Measurements from ENCODE around the gene TMEM115. TPM values are rescaled to one million over a fixed set of nuclear protein-coding genes. Genes with fewer than 3 reads are reported as not detected.
A peak's percentile ranks its signal among the peaks of the same experiment; 100 is the strongest.

Gene TMEM115
- total RNA-seq, 1 experiment from 2014 or later, result 56.6 TPM

DNA sequence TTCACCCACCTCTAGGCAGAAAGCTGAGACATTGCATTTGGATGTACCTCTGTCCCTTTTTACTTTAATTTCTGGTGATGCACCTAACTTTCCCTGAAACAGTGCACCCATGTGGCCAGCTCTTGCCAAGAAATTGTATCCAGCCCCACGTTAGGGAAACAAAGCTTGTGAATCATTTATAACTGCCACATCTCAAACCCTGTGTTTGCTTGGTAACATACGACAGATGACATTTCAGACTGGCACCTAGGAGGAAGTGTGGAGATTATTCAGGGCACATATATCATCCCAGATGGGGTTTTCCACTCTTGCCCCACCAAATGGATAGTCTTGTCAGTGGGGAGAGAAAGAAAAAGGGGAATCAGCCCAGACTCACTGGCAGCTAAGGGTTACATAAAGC lies 6.5 kb downstream of the TMEM115 start:
- Histone ChIP-seq H4K20me1 (ENCODE audit: low read length) (peaks cover 27% of the 10 kb centered on the region), H3K9ac (ENCODE audit: low read length) (no peak overlapping the region), H3K36me3 (ENCODE audit: low read depth, low read length) (peaks cover 34% of the 10 kb centered on the region), H3K27ac (ENCODE audit: low read length) (peak overlapping the region; percentile 27; the same call in 1 of the 2 replicates), H3K4me1 (ENCODE audit: insufficient read depth, low read length) (peaks cover 56% of the 10 kb centered on the region), H3K9me2 (replicated peaks; ENCODE audit: low read length) (no peaks in the 10 kb centered on the region), H3K4me2 (ENCODE audit: low read length) (no peak overlapping the region; the same call in 1 of the 2 replicates), H3K27me3 (ENCODE audit: low read length) (no peaks in the 10 kb centered on the region), H3K9me3 (ENCODE audit: low read length) (no peaks in the 10 kb centered on the region), H3F3A (ENCODE audit: low read length, unreplicated experiment) (no peaks in the 10 kb centered on the region), H3K79me2 (ENCODE audit: low read length) (peaks cover 80% of the 10 kb centered on the region), H2AFZ (ENCODE audit: low read length) (no peak overlapping the region), H3K4me3 (ENCODE audit: low read length) (no peak overlapping the region)
- no TSS peak for BruUV-seq (replicated peaks)
- peak; percentile 6 for ATAC-seq
- DNase-seq, result peak; percentile 80
- intact Hi-C loops (cut with micrococcal nuclease), result loop anchor here (5.0 kb wide), 2 partner anchors 260 to 1035 kb away; partner anchors contain the start of genes CISH and MANF
- POLR2A ChIA-PET (ENCODE audit: unreplicated experiment), result interaction anchor here (0.6 kb wide), 1 partner anchor 1259 kb away, joined by 3 read pairs; the partner anchor contains the start of gene QRICH1
- CTCF ChIA-PET, result interaction anchor here (0.6 to 1.1 kb wide), 3 partner anchors 9 to 260 kb away, joined by 3 to 4 read pairs (median 4); no protein-coding TSS in a partner anchor
- TF ChIP-seq EZH2phosphoT487 (IDR thresholded peaks at IDR 0.05; ENCODE audit: borderline replicate concordance, low read length), result no peak
- TF ChIP-seq EZH2 (IDR thresholded peaks at IDR 0.05; ENCODE audit: low read length, unreplicated experiment), result no peak
- TF ChIP-seq, protein P1, sequence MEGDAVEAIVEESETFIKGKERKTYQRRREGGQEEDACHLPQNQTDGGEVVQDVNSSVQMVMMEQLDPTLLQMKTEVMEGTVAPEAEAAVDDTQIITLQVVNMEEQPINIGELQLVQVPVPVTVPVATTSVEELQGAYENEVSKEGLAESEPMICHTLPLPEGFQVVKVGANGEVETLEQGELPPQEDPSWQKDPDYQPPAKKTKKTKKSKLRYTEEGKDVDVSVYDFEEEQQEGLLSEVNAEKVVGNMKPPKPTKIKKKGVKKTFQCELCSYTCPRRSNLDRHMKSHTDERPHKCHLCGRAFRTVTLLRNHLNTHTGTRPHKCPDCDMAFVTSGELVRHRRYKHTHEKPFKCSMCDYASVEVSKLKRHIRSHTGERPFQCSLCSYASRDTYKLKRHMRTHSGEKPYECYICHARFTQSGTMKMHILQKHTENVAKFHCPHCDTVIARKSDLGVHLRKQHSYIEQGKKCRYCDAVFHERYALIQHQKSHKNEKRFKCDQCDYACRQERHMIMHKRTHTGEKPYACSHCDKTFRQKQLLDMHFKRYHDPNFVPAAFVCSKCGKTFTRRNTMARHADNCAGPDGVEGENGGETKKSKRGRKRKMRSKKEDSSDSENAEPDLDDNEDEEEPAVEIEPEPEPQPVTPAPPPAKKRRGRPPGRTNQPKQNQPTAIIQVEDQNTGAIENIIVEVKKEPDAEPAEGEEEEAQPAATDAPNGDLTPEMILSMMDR (conservative IDR thresholded peaks at IDR 0.05; ENCODE audit: low read depth, low read length), result peak; percentile 67

DNA sequence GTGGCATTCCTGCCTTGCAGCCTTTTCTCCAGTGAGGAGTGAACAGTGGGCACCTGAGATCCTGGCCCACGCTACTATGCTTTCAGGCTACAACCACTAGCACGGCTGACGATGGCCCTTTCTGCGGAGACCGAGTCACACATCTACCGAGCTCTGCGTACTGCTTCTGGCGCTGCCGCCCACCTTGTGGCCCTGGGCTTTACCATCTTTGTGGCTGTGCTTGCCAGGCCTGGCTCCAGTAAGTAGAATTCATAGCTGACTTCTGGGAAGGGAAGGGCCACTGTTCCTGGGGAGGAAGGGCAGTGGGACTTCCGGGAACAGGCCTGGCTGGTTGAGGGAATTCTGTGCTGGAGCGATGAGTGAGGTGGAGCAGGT lies 8.0 kb downstream of the TMEM115 start:
- BruUV-seq (replicated peaks), result no TSS peak
- no peak for TF ChIP-seq EZH2 (IDR thresholded peaks at IDR 0.05; ENCODE audit: low read length, unreplicated experiment)
- H3K9me3 ChIP-seq (ENCODE audit: low read length), result no peaks in the 10 kb centered on the region
- H3K4me3 ChIP-seq (ENCODE audit: low read length), result peak overlapping the region; percentile 84
- H3K4me2 ChIP-seq (ENCODE audit: low read length), result peak overlapping the region; percentile 95
- peak overlapping the region; percentile 70 for H3K27ac ChIP-seq (ENCODE audit: low read length)
- H3K36me3 ChIP-seq (ENCODE audit: low read depth, low read length), result peaks cover 32% of the 10 kb centered on the region
- peak overlapping the region; percentile 90 for H2AFZ ChIP-seq (ENCODE audit: low read length)
- peak overlapping the region; percentile 77 for H3K9ac ChIP-seq (ENCODE audit: low read length)
- ATAC-seq (peak; percentile 0; the same call in 1 of the 2 replicates), DNase-seq (no peak)
- H3K4me1 ChIP-seq (ENCODE audit: insufficient read depth, low read length), result peaks cover 45% of the 10 kb centered on the region
- intact Hi-C loops (cut with micrococcal nuclease), result loop anchor here (1.0 to 5.0 kb wide), 3 partner anchors 8 to 1036 kb away; partner anchors contain the start of genes CISH, MANF and TMEM115
- H3K9me2 ChIP-seq (replicated peaks; ENCODE audit: low read length), result no peaks in the 10 kb centered on the region
- H3F3A ChIP-seq (ENCODE audit: low read length, unreplicated experiment), result peaks cover 4% of the 10 kb centered on the region
- peaks cover 65% of the 10 kb centered on the region for H3K79me2 ChIP-seq (ENCODE audit: low read length)
- H4K20me1 ChIP-seq (ENCODE audit: low read length), result peaks cover 12% of the 10 kb centered on the region
- ChIA-PET POLR2A (ENCODE audit: unreplicated experiment) (interaction anchor here (0.9 kb wide), 1 partner anchor 14 kb away, joined by 3 read pairs; no protein-coding TSS in a partner anchor), CTCF (no interaction called here)
- no peaks in the 10 kb centered on the region for H3K27me3 ChIP-seq (ENCODE audit: low read length)

DNA sequence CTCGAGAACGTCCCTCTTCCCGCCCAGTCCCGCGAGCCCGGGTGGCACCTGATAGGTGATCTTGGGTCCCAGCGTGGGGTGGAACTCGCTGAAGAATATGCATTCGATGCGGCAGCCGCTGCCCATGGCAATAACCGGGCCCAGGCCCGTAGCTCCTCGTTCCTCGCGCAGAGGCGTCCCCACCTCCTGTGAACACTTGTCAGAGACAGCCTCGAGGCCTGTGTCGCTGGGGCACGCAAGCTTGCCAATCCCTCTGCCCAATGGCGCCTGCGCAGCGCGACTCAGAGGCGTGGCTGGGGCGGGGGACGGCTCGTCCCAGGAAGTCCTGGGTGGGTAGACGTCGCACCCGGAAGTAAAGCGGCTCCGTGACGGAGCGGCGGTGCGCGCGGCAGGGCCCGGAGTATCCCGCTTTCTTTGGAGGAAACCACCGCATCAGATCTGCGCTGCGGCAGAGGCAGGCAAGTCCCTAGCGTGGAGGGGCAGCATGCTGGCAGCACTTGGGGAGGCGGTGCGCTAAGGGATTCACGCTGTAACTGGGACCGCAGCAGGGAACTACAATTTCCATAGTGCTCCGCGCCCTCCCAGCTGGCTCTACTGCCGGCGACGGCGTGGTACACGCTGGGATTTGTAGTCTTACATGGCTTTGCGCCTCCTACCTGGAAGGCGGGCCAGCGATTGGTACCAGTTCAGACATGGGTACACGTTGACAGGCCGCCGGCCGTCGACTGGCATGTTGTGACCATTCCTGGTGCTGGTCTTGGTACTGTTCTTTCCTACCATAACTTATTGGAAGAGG lies 8.6 kb downstream of the TMEM115 start, which contains the start of the genes CYB561D2 and NPRL2:
Gene CYB561D2 (plus strand): TSS at position 336 of the 796 bp plus-strand sequence. CDS start 572 bp downstream, outside the sequence.
Gene NPRL2 (minus strand): TSS at position 249 of the 796 bp plus-strand sequence. CDS start 123 bp downstream, at position 126.
- Histone ChIP-seq H3K9me2 (replicated peaks; ENCODE audit: low read length) (no peaks in the 10 kb centered on the region), H3K4me1 (ENCODE audit: insufficient read depth, low read length) (peaks cover 43% of the 10 kb centered on the region), H3K9ac (ENCODE audit: low read length) (peak within 1 kb of the TSS; percentile 77), H3K4me3 (ENCODE audit: low read length) (peak within 1 kb of the TSS; percentile 84), H3K36me3 (ENCODE audit: low read depth, low read length) (peaks cover 27% of the 10 kb centered on the region; the same call in 1 of the 2 replicates), H3K27me3 (ENCODE audit: low read length) (no peaks in the 10 kb centered on the region), H3K27ac (ENCODE audit: low read length) (peak within 1 kb of the TSS; percentile 70), H3K9me3 (ENCODE audit: low read length) (no peaks in the 10 kb centered on the region), H2AFZ (ENCODE audit: low read length) (peak within 1 kb of the TSS; percentile 90), H4K20me1 (ENCODE audit: low read length) (peaks cover 6% of the 10 kb centered on the region; the same call in 1 of the 2 replicates), H3F3A (ENCODE audit: low read length, unreplicated experiment) (peaks cover 4% of the 10 kb centered on the region), H3K79me2 (ENCODE audit: low read length) (peaks cover 59% of the 10 kb centered on the region), H3K4me2 (ENCODE audit: low read length) (peak within 1 kb of the TSS; percentile 95)
- TF ChIP-seq EZH2 (IDR thresholded peaks at IDR 0.05; ENCODE audit: low read length, unreplicated experiment), result no peak
- TF ChIP-seq EZH2phosphoT487 (IDR thresholded peaks at IDR 0.05; ENCODE audit: borderline replicate concordance, low read length), result no peak
- TF ChIP-seq, protein P1 (conservative IDR thresholded peaks at IDR 0.05; ENCODE audit: low read depth, low read length), result no peak
- intact Hi-C loops (cut with micrococcal nuclease), result loop anchor here (1.0 to 5.0 kb wide), 3 partner anchors 9 to 1037 kb away; partner anchors contain the start of genes CISH, MANF and TMEM115
- TSS peak; percentile 51 for BruUV-seq (replicated peaks)
- POLR2A ChIA-PET (ENCODE audit: unreplicated experiment), result interaction anchor here (0.5 to 1.2 kb wide), 5 partner anchors 14 to 1149 kb away, joined by 3 to 12 read pairs (median 4); partner anchors contain the start of genes DCAF1 and MAPKAPK3
- peak; percentile 88 for ATAC-seq
- DNase-seq, result peak; percentile 97
- CTCF ChIA-PET, result interaction anchor here (0.5 to 0.6 kb wide), 2 partner anchors 12 to 13 kb away, joined by 4 to 5 read pairs; no protein-coding TSS in a partner anchor

All from PC-3 (cell line).